GM21825 (cell line): ENCODE data around the gene HSF2BP.
"Not testable (repeated sequence)": the region's sequence is repeated elsewhere in the genome, so short reads cannot be mapped to it uniquely, and the experiment has no call there.

ENCODE experiments used
- ATAC-seq: cut with Tn5 transposase; IDR thresholded peaks from one replicate; pipeline ENCODE4 v1.9.1; 2021; ENCODE audit warnings: mild to moderate bottlenecking, moderate library complexity; ENCODE audit not compliant: unreplicated experiment

Gene HSF2BP

GRCh38 chr21:43687566-43688399, 28.5 kb upstream of the HSF2BP start:
- no peak for ATAC-seq

- ATAC-seq, result no peak
Measured at GRCh38 chr21:43686811-43687565, 27.7 kb upstream of the HSF2BP start.

GRCh38 chr21:43684424-43684823, 25.1 kb upstream of the HSF2BP start:
- no peak for ATAC-seq

- no peak for ATAC-seq
Measured at GRCh38 chr21:43681650-43682049, 22.4 kb upstream of the HSF2BP start.

GRCh38 chr21:43680421-43680820, 21.1 kb upstream of the HSF2BP start:
- ATAC-seq, result not testable (repeated sequence)

GRCh38 chr21:43679951-43680350, 20.7 kb upstream of the HSF2BP start:
- no peak for ATAC-seq

GRCh38 chr21:43676391-43676790, 17.1 kb upstream of the HSF2BP start:
- ATAC-seq, result no peak

GRCh38 chr21:43675871-43676270, 16.6 kb upstream of the HSF2BP start:
- no peak for ATAC-seq

- ATAC-seq, result no peak
Measured at GRCh38 chr21:43669828-43670605, 10.7 kb upstream of the HSF2BP start.

GRCh38 chr21:43667191-43667904, 8.1 kb upstream of the HSF2BP start:
- no peak for ATAC-seq

- ATAC-seq, result no peak
Measured at GRCh38 chr21:43665879-43666278, 6.6 kb upstream of the HSF2BP start.

- ATAC-seq, result no peak
Measured at GRCh38 chr21:43664358-43664757, 5.1 kb upstream of the HSF2BP start.

GRCh38 chr21:43663033-43663432, 3.7 kb upstream of the HSF2BP start:
- no peak for ATAC-seq

GRCh38 chr21:43662286-43662685, 3.0 kb upstream of the HSF2BP start:
- no peak for ATAC-seq

GRCh38 chr21:43658769-43659135, 536 bp downstream of the HSF2BP start:
- no peak for ATAC-seq

GRCh38 chr21:43658088-43658741, 1.1 kb downstream of the HSF2BP start:
- no peak for ATAC-seq

- no peak for ATAC-seq
Measured at GRCh38 chr21:43657355-43658087, 1.8 kb downstream of the HSF2BP start.

- ATAC-seq, result no peak
Measured at GRCh38 chr21:43654806-43655489, 4.3 kb downstream of the HSF2BP start.

GRCh38 chr21:43653626-43654025, 5.7 kb downstream of the HSF2BP start:
- ATAC-seq, result no peak
